Measurements from ENCODE around the gene PUSL1.

- no peak for TF ChIP-seq GATA3 (IDR thresholded peaks at IDR 0.05; ENCODE audit: low read depth, low read length)
- TF ChIP-seq GATA2 (IDR thresholded peaks at IDR 0.05; ENCODE audit: low read depth, low read length) = no peak
Observed at GRCh38 chr1:1359308-1359663, 50.9 kb downstream of the PUSL1 start.

Measured in SH-SY5Y (cell line).